K562 (cell line): ENCODE data around the gene MTA2. TPM values are rescaled to one million over a fixed set of nuclear protein-coding genes. Genes with fewer than 3 reads are reported as not detected.

Experiments used
- BRD4 ChIP-seq: fragments of 200-600 bp; sonication (generic); IDR thresholded peaks from 2 replicates; pipeline ENCODE4 v1.6.1; 2017; ENCODE audit warnings: inconsistent platforms
- ELF4 ChIP-seq: fragments of 450-650 bp; formaldehyde crosslinking; IDR thresholded peaks from 2 replicates; pipeline ENCODE4 v1.4.0; 2022; ENCODE audit warnings: missing genetic modification characterization
- ESRRA ChIP-seq: fragments of 450-650 bp; IDR thresholded peaks from 2 replicates; pipeline ENCODE4 v1.6.1; 2014; ENCODE audit warnings: low read depth, mild to moderate bottlenecking, moderate library complexity, borderline replicate concordance
- HNRNPLL ChIP-seq: fragments of 200-400 bp; formaldehyde crosslinking; IDR thresholded peaks from 2 replicates; pipeline ENCODE4 v1.6.1; 2017; ENCODE audit warnings: low read length, low read depth, mild to moderate bottlenecking; ENCODE audit not compliant: poor library complexity, severe bottlenecking
- JUN ChIP-seq, 2 experiments: sonication (generic) in 1 of 2; formaldehyde crosslinking in 1 of 2; IDR thresholded peaks; 2 replicates each; pipeline versions ENCODE4 v1.6.1 to v1.8.0; 2012 to 2022; ENCODE audit warnings: borderline replicate concordance in 2 of 2, mild to moderate bottlenecking in 2 of 2, improper control_type of control experiment in 1 of 2, low read depth in 1 of 2, low read length in 1 of 2, missing genetic modification reagents in 1 of 2
- JUND ChIP-seq, 2 experiments: IDR thresholded peaks; 2 replicates in 1 of 2; 3 replicates in 1 of 2; pipeline ENCODE4 v1.6.1; 2011; ENCODE audit warnings: borderline replicate concordance in 2 of 2, low read depth in 2 of 2, low read length in 2 of 2, improper control_type of control experiment in 1 of 2, missing biosample characterization in 1 of 2, missing genetic modification characterization in 1 of 2, missing genetic modification reagents in 1 of 2
- MTF1 ChIP-seq: fragments of 250-450 bp; sonication (Bioruptor Pico); IDR thresholded peaks from 2 replicates; pipeline ENCODE4 v1.9.0; 2021; ENCODE audit warnings: moderate library complexity, mild to moderate bottlenecking, inconsistent platforms, borderline replicate concordance
- NCOA1 ChIP-seq: fragments of 450-650 bp; IDR thresholded peaks from 2 replicates; pipeline ENCODE4 v1.6.1; 2016; ENCODE audit warnings: low read depth
- PHF8 ChIP-seq: fragments of 200-600 bp; sonication (generic); IDR thresholded peaks from 2 replicates; pipeline ENCODE4 v1.6.1; 2012; ENCODE audit warnings: mixed run types, mild to moderate bottlenecking, inconsistent platforms, low read length, moderate library complexity, borderline replicate concordance
- POLR2B ChIP-seq: fragments of 450-650 bp; IDR thresholded peaks from 2 replicates; pipeline ENCODE4 v1.6.1; 2018; ENCODE audit warnings: low read depth; ENCODE audit not compliant: partially characterized antibody
- RCOR1 ChIP-seq, 2 experiments: IDR thresholded peaks; 2 replicates each; pipeline ENCODE4 v1.6.1; 2012; ENCODE audit warnings: low read depth in 2 of 2, low read length in 2 of 2, borderline replicate concordance in 1 of 2, improper control_type of control experiment in 1 of 2
- SRSF1 ChIP-seq: fragments of 200-400 bp; formaldehyde crosslinking; IDR thresholded peaks from 2 replicates; pipeline ENCODE4 v1.6.1; 2017; ENCODE audit warnings: mild to moderate bottlenecking, low read depth, low read length, moderate library complexity
- TCF3 ChIP-seq: sonication (generic); formaldehyde crosslinking; IDR thresholded peaks from 2 replicates; pipeline ENCODE4 v1.4.0; 2020; ENCODE audit warnings: mild to moderate bottlenecking, missing genetic modification reagents
- ZBTB7A ChIP-seq: IDR thresholded peaks from 2 replicates; pipeline ENCODE4 v1.6.1; 2011; ENCODE audit warnings: low read depth, mild to moderate bottlenecking, low read length, moderate library complexity, borderline replicate concordance; ENCODE audit not compliant: control insufficient read depth
- ZNF699 ChIP-seq: fragments of 250-450 bp; sonication (Bioruptor Pico); IDR thresholded peaks from 2 replicates; pipeline ENCODE4 v1.8.0; 2021; ENCODE audit warnings: mild to moderate bottlenecking, moderate library complexity; ENCODE audit not compliant: insufficient replicate concordance
- ZNF77 ChIP-seq: fragments of 250-450 bp; sonication (Bioruptor Pico); IDR thresholded peaks from 2 replicates; pipeline ENCODE4 v1.5.0; 2020
- polyA plus RNA-seq, 8 experiments: library from polyadenylated mRNA; depleted of rRNA in 4 of 8; stranded (reverse) in 5 of 8; unstranded in 3 of 8; fragments of >200 nt; fragmentation: Nextera tagmentation in 2 of 8; fragmentation: Illumina TruSeq in 1 of 8; extraction: Ambion mirVana in 2 of 8; extraction: Trizol in 1 of 8; gene quantifications; 2 replicates each; pipeline versions ENCODE4 v1.2.1 to v1.2.3, GENCODE V29; 2011 to 2014; ENCODE audit warnings: inconsistent platforms in 1 of 8, missing spikeins in 1 of 8
- total RNA-seq, 7 experiments: library from RNA; depleted of rRNA in 6 of 7; stranded (reverse); fragments of >200 nt in 6 of 7; fragmentation: Illumina TruSeq in 2 of 7; extraction: Trizol in 2 of 7; gene quantifications; 2 replicates each; pipeline versions ENCODE4 v1.2.1 to v1.2.3, GENCODE V29; 2011 to 2021; ENCODE audit warnings: low replicate concordance in 1 of 7
- TF ChIP-seq, protein P1 (sequence below): fragments of 250-450 bp; sonication (Bioruptor Pico); IDR thresholded peaks from 2 replicates; pipeline ENCODE4 v1.8.0; 2022; ENCODE audit warnings: moderate library complexity, mild to moderate bottlenecking, inconsistent platforms
- TF ChIP-seq, protein P2 (sequence below): sonication (generic); formaldehyde crosslinking; IDR thresholded peaks from 2 replicates; pipeline ENCODE4 v1.8.1; 2023; ENCODE audit warnings: mild to moderate bottlenecking, missing genetic modification reagents
- TF ChIP-seq, protein P3 (sequence below): sonication (generic); IDR thresholded peaks from 2 replicates; pipeline ENCODE4 v1.6.1; 2016
- TF ChIP-seq, protein P4 (sequence below), 2 experiments: fragments of 450-650 bp; IDR thresholded peaks; 2 replicates each; pipeline ENCODE4 v1.6.1; 2016

The MTA2 gene
- total and polyA plus RNA-seq, 9 of the 15 experiments (the other 6 are each of a cell fraction or from before 2014, with no cell fraction given): 6.2 to 220 (median 172) TPM

DNA sequence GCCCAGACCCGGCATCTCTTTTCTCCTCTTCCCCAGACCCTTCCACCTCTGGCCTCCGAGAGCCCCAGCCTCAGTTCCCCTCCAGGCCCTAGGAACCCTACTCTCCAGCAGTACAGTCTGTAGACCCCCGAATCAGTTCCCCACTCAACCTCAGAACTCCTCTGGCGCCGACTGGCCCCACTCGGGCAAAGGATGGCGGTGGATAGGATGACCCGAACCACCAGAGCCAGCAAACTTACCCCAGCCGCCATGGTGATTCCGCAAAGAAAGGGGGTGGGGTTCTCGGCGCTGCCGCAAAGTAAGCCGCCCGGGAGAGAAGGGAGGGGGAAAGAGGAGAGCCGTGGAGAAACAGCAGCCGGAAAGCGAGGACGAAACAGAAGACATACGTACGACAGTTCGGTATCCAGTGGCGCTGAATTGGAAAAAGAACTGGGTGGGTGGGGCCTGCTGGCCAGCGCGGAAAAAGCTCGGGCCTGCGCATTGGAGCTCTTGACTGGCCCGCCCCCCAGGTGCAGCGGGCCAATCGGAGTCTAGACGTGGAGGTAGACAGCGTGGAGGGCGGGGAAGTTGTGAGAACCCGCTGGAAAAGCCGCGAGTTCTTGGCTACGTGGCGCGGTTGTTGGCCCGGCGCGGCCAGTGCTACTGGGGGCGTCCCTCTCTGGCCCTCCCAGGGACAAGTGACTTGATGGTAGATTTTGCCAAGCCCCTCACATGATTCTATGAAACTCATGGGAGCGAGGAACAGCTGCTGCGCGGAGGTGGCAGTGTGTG lies 27.9 kb downstream of the MTA2 start, which contains the start of gene EEF1G (continued):
- peak; percentile 22; the same call in 1 of the 2 replicates for TF ChIP-seq NCOA1
- no peak for TF ChIP-seq TCF3
- TF ChIP-seq ZNF699 (CRISPR knock-in tag): no peak
- 0 out of 2 replicates have a peak, but pooled peaks have one; percentile 27 for TF ChIP-seq ZNF77 (CRISPR knock-in tag)
- TF ChIP-seq MTF1 (CRISPR knock-in tag): no peak
- peak; percentile 88 for TF ChIP-seq POLR2B
- TF ChIP-seq, protein P1, sequence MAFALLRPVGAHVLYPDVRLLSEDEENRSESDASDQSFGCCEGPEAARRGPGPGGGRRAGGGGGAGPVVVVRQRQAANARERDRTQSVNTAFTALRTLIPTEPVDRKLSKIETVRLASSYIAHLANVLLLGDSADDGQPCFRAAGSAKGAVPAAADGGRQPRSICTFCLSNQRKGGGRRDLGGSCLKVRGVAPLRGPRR (CRISPR knock-in tag): no peak
- TF ChIP-seq SRSF1: no peak
- TF ChIP-seq PHF8: peak; percentile 86; the same call in 1 of the 2 replicates
- TF ChIP-seq JUN (IDR thresholded peaks at IDR 0.05; ENCODE audit: borderline replicate concordance, low read depth, low read length): no peak
- no peak for TF ChIP-seq JUN (CRISPR knock-in tag; IDR thresholded peaks at IDR 0.05; ENCODE audit: borderline replicate concordance)
- peak; percentile 81; the same call in 1 of the 2 replicates for TF ChIP-seq BRD4
- TF ChIP-seq RCOR1 (IDR thresholded peaks at IDR 0.05; ENCODE audit: borderline replicate concordance in 1 of 2, low read depth in 2 of 2, low read length in 2 of 2): 0 out of 4 replicates have a peak, but pooled peaks of 1 of the 2 experiments have one; percentile 4
- no peak for TF ChIP-seq ZBTB7A
- TF ChIP-seq, protein P2, sequence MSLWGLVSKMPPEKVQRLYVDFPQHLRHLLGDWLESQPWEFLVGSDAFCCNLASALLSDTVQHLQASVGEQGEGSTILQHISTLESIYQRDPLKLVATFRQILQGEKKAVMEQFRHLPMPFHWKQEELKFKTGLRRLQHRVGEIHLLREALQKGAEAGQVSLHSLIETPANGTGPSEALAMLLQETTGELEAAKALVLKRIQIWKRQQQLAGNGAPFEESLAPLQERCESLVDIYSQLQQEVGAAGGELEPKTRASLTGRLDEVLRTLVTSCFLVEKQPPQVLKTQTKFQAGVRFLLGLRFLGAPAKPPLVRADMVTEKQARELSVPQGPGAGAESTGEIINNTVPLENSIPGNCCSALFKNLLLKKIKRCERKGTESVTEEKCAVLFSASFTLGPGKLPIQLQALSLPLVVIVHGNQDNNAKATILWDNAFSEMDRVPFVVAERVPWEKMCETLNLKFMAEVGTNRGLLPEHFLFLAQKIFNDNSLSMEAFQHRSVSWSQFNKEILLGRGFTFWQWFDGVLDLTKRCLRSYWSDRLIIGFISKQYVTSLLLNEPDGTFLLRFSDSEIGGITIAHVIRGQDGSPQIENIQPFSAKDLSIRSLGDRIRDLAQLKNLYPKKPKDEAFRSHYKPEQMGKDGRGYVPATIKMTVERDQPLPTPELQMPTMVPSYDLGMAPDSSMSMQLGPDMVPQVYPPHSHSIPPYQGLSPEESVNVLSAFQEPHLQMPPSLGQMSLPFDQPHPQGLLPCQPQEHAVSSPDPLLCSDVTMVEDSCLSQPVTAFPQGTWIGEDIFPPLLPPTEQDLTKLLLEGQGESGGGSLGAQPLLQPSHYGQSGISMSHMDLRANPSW: peak; percentile 38; the same call in 1 of the 2 replicates
- peak; percentile 2; the same call in 1 of the 2 replicates for TF ChIP-seq JUND (IDR thresholded peaks at IDR 0.05; ENCODE audit: borderline replicate concordance, low read depth, low read length)
- TF ChIP-seq JUND (tag; IDR thresholded peaks at IDR 0.05; ENCODE audit: borderline replicate concordance, low read depth, low read length): no peak; the same call in 2 of the 3 replicates
- TF ChIP-seq, protein P3, sequence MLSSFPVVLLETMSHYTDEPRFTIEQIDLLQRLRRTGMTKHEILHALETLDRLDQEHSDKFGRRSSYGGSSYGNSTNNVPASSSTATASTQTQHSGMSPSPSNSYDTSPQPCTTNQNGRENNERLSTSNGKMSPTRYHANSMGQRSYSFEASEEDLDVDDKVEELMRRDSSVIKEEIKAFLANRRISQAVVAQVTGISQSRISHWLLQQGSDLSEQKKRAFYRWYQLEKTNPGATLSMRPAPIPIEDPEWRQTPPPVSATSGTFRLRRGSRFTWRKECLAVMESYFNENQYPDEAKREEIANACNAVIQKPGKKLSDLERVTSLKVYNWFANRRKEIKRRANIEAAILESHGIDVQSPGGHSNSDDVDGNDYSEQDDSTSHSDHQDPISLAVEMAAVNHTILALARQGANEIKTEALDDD: no peak
- peak; percentile 11 for TF ChIP-seq ESRRA
- TF ChIP-seq HNRNPLL: peak; percentile 94
- TF ChIP-seq, protein P4, sequence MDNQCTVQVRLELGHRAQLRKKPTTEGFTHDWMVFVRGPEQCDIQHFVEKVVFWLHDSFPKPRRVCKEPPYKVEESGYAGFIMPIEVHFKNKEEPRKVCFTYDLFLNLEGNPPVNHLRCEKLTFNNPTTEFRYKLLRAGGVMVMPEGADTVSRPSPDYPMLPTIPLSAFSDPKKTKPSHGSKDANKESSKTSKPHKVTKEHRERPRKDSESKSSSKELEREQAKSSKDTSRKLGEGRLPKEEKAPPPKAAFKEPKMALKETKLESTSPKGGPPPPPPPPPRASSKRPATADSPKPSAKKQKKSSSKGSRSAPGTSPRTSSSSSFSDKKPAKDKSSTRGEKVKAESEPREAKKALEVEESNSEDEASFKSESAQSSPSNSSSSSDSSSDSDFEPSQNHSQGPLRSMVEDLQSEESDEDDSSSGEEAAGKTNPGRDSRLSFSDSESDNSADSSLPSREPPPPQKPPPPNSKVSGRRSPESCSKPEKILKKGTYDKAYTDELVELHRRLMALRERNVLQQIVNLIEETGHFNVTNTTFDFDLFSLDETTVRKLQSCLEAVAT (IDR thresholded peaks at IDR 0.05): peak; percentile 57 to 79; a peak in 3 of 4 replicates
- 0 out of 2 replicates have a peak, but pooled peaks have one; percentile 19 for TF ChIP-seq ELF4 (CRISPR knock-in tag)
